Tibial artery (tissue), 4 donors: ENCODE results near the gene ATP2B2.

Experiments
- DNase-seq, 2 donors: peaks; one replicate each; pipeline ENCODE4 v3.0.0-alpha.2; 2019
- H3K27ac ChIP-seq, 2 donors: fragments of 200-600 bp; sonication (generic) in 1 of 2; 1 replicate in 1 of 2; 2 replicates in 1 of 2; pipeline ENCODE4 v1.5.1; 2018 to 2019; ENCODE audit warnings: mild to moderate bottlenecking in 1 of 2
- H3K27me3 ChIP-seq, 2 donors: fragments of 200-600 bp; sonication (generic) in 1 of 2; one replicate each; pipeline versions ENCODE4 v1.5.1 to v1.6.0; 2016 to 2019
- H3K36me3 ChIP-seq, 3 donors: fragments of 200-600 bp; sonication (generic) in 2 of 3; one replicate each; pipeline ENCODE4 v1.5.1; 2016 to 2019; ENCODE audit warnings: mild to moderate bottlenecking in 2 of 3
- H3K4me1 ChIP-seq, 4 donors: fragments of 200-600 bp; sonication (generic) in 2 of 4; 1 replicate in 3 of 4; 2 replicates in 1 of 4; pipeline ENCODE4 v1.5.1; 2016 to 2019
- H3K4me3 ChIP-seq, 2 donors: fragments of 200-600 bp; sonication (generic) in 1 of 2; 1 replicate in 1 of 2; 2 replicates in 1 of 2; pipeline ENCODE4 v1.5.1; 2018 to 2019; ENCODE audit warnings: mild to moderate bottlenecking in 2 of 2
- H3K9me3 ChIP-seq, 3 donors: fragments of 200-600 bp; sonication (generic) in 1 of 3; one replicate each; pipeline ENCODE4 v1.5.1; 2016 to 2019
- intact Hi-C: fragments of 100-400 bp; cut with DNase I; formaldehyde crosslinking; loops from one replicate; pipeline ENCODE4 v1.15.0; 2023; ENCODE audit warnings: low total_unique reads
- TF ChIP-seq, protein P1 (sequence below), 2 experiments: fragments of 200-600 bp in 1 of 2; fragments of 450-650 bp in 1 of 2; IDR thresholded peaks; one replicate each; pipeline ENCODE4 v1.5.1; 2017 to 2019; ENCODE audit warnings: antibody characterized with exemption in 2 of 2, mild to moderate bottlenecking in 1 of 2, moderate library complexity in 1 of 2

The ATP2B2 gene

DNA sequence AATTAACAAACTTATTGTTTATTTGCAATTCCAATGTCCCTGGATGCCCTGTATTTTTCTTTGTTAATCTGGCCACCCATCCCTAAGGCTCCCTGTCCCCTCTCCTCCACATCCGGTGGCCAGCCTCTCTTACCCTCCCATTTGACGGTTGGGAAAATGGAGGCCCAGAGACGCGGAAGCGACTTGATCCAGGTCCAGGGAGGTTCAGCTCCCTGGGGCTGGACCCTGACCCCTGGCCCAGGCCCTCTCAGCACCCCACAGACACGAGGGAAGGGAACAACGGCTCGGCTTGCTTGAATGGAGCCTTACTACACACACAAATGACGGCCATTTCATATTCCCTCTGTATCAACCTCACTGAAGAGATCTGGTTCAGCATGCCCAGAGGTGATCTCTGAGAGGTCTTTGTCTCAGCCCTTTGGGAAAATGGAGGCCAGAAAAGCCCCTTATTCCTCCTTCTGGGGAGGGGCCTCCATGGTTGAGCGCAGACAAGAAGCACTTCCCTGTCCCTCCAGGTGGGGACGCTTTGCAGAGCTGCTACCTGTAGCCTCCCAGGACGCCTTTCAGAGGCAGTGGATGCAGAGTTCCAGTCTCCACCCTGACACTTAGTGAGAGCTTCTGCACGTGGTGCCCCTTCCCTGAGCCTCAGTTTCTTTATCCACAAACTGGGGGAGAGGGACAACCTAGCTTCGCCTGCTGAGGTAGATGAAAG, 82.1 kb downstream of the ATP2B2 start:
- no peak for DNase-seq
- H3K36me3 ChIP-seq: no peaks in the 10 kb centered on the region
- H3K27me3 ChIP-seq: peaks cover 0 to 9% of the 10 kb centered on the region in 2 donors
- H3K27ac ChIP-seq: no peak overlapping the region
- no peaks in the 10 kb centered on the region for H3K4me1 ChIP-seq
- TF ChIP-seq, protein P1, sequence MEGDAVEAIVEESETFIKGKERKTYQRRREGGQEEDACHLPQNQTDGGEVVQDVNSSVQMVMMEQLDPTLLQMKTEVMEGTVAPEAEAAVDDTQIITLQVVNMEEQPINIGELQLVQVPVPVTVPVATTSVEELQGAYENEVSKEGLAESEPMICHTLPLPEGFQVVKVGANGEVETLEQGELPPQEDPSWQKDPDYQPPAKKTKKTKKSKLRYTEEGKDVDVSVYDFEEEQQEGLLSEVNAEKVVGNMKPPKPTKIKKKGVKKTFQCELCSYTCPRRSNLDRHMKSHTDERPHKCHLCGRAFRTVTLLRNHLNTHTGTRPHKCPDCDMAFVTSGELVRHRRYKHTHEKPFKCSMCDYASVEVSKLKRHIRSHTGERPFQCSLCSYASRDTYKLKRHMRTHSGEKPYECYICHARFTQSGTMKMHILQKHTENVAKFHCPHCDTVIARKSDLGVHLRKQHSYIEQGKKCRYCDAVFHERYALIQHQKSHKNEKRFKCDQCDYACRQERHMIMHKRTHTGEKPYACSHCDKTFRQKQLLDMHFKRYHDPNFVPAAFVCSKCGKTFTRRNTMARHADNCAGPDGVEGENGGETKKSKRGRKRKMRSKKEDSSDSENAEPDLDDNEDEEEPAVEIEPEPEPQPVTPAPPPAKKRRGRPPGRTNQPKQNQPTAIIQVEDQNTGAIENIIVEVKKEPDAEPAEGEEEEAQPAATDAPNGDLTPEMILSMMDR (IDR thresholded peaks at IDR 0.05): no peak
- intact Hi-C loops: no loop called here
- no peak overlapping the region for H3K4me3 ChIP-seq
- H3K9me3 ChIP-seq: no peaks in the 10 kb centered on the region

DNA sequence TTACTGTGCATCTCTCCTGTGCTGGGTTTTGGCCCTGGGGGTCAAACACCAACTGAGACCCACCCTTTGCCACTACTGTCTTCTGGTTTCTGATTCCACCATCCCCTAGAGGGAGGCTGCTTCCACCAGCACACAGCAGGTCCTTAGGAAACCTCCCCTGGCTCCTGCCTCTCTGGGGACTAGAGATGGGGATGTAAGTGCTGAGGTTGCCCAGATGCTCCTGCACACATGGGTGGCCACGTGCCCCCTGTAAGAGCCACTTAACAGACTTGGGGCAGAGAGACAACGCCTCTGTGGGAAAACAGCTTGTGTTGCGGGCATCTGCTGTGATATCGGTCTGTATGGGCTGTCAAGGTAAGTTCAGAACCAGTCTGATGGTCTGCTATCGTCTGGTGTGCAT, 83.4 kb downstream of the ATP2B2 start:
- intact Hi-C loops: no loop called here
- DNase-seq: no peak
- Histone ChIP-seq H3K9me3 (no peaks in the 10 kb centered on the region), H3K27me3 (peaks cover 0 to 11% of the 10 kb centered on the region in 2 donors), H3K27ac (no peak overlapping the region), H3K36me3 (no peaks in the 10 kb centered on the region), H3K4me3 (no peak overlapping the region), H3K4me1 (no peaks in the 10 kb centered on the region)
- TF ChIP-seq, protein P1 (IDR thresholded peaks at IDR 0.05): no peak

DNA sequence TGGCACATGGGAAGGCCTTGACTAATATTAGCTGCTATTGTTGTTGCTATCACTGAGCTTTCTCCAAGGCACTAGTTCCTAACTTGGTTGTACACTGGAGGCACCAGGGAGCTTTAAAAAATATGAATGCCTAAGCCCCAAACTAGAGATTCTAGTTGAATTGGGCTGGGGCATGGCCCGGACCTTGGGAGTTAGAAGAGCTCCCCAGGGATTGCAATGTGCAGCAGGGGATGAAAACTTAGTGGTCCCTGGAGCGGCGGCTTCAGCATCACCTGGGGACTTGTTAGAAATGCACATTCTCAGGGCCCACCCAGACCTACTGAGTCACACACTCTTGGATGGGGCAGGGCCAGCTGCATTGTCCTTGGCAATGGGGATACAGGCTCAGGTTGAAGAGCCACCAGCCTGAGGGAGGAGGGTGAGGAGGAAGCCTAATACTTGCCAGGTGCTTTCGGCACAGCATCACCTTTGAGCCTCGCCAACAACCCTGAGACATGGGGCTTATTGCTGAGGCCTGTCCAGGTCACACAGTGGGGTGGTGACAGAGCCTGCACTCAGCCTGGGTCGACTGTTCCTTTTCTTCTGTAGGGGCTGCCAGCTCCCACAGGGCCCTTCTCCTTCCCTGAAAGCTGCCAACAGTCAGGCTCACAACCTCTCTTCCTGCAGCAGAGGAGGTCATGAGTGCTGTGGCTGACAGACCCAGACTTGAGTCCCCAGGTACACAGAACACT, 84.5 kb downstream of the ATP2B2 start:
- no peaks in the 10 kb centered on the region for H3K36me3 ChIP-seq
- H3K27me3 ChIP-seq: peaks cover 0 to 12% of the 10 kb centered on the region in 2 donors
- no peak overlapping the region for H3K27ac ChIP-seq
- no peak for DNase-seq
- intact Hi-C loops: no loop called here
- no peaks in the 10 kb centered on the region for H3K4me1 ChIP-seq
- no peaks in the 10 kb centered on the region for H3K9me3 ChIP-seq
- H3K4me3 ChIP-seq: no peak overlapping the region
- TF ChIP-seq, protein P1 (IDR thresholded peaks at IDR 0.05): no peak

DNA sequence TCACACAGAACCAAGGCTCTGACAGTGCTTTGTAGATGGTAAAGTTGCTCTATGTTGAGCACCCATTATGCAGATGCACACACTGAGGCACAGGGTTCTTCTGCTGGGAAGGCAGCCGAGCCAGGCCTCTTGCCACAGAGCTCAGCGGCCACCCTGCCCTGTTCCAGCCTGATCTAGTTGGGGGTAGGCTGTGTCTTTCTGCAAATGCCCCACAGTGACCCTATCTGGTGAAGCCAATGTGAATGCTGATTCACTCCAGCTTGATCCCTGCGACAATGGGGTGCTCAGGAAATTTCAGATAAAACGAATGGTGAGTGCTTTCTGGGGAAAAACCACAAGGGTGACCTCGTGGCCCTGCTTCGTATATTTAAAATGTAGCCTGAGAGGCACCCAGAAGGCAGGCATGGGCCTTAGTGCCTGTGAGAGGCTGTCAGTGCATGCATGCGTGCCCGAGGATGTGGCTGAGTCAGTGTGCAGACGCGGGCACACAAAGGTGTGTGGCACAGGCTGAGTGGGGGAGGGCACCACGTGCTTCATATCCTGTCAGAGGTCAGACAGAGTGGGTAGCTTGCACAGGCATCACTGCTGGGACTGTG, 85.7 kb downstream of the ATP2B2 start:
- Histone ChIP-seq H3K36me3 (no peaks in the 10 kb centered on the region), H3K27ac (no peak overlapping the region), H3K27me3 (peaks cover 0 to 12% of the 10 kb centered on the region in 2 donors), H3K4me3 (no peak overlapping the region), H3K9me3 (no peaks in the 10 kb centered on the region), H3K4me1 (no peaks in the 10 kb centered on the region)
- TF ChIP-seq, protein P1 (IDR thresholded peaks at IDR 0.05): no peak
- no peak for DNase-seq
- intact Hi-C loops: no loop called here

DNA sequence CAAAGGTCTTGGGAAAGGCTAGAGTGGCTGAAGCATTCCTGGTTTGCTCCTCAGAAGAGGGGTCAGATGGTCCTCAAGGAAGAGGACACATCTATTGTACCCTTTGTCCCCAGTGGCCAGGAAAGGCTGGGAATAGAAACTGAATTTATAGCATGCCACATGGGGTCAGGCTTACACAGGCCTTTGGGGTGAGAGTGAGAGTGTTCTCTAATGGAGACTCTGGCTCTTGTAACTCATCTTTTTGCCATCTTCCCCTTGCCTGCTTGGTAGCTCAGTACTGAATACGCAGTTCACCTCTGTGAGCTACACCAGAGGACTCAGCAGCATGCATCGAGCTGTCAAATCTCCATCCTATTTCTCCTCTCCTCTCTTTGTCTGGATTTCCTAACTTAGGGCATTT, 87.5 kb downstream of the ATP2B2 start:
- H3K36me3 ChIP-seq: no peaks in the 10 kb centered on the region

More for the DNA sequence above, 87.5 kb downstream of the ATP2B2 start:
- intact Hi-C loops: no loop called here
- DNase-seq: no peak
- Histone ChIP-seq H3K27ac (no peak overlapping the region), H3K4me1 (no peaks in the 10 kb centered on the region), H3K9me3 (no peaks in the 10 kb centered on the region), H3K27me3 (peaks cover 0 to 12% of the 10 kb centered on the region in 2 donors), H3K4me3 (no peak overlapping the region)
- TF ChIP-seq, protein P1 (IDR thresholded peaks at IDR 0.05): no peak
